Stimulated activated CD4-positive, alpha-beta T cell treated with anti-CD3 and anti-CD28 coated beads, Interleukin-1b, Interleukin-23, amount 100 ng/mL, for 48 hours (primary cell): ENCODE results near the gene CUL1.

Experiments
- DNase-seq: peaks from one replicate; pipeline ENCODE4 v3.0.0-alpha.2; 2020

The CUL1 gene

DNA sequence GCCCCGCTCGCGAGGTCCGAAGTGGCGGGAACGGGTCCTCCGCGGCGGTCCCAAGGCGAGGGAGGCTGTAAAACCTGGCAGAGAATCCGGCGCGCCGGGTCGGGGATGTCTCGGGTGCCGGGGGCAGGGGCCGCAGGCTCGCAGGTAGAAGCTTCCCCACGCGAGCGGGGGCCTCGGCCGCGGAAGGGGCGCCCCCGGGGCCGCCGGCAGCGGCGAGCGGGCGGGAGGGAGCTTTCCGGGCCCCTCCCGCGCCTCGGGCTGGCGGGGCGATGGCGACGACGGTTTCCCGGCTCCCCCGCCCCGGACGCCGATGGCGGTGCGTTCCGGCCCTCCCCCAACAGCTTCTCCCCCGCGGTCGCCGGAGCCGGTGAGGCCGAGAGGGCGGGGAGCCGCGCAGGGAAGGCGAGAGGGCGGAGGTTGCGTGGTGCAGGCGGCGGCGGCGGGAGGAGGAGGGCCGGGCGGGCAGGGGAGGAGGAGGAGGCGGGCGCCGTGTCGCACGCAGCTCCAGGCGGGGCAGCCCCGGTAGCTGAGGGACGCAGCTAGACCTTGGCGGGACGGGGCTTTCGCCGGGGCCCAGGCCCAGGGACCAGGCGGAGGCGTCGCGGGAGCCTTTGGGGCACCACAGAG, at the start of gene CUL1:
CUL1 (plus strand) TSS at position 507 of the 627 bp plus-strand sequence. CDS start 31,220 bp downstream, outside the sequence.
- DNase-seq, result peak; percentile 84

DNA sequence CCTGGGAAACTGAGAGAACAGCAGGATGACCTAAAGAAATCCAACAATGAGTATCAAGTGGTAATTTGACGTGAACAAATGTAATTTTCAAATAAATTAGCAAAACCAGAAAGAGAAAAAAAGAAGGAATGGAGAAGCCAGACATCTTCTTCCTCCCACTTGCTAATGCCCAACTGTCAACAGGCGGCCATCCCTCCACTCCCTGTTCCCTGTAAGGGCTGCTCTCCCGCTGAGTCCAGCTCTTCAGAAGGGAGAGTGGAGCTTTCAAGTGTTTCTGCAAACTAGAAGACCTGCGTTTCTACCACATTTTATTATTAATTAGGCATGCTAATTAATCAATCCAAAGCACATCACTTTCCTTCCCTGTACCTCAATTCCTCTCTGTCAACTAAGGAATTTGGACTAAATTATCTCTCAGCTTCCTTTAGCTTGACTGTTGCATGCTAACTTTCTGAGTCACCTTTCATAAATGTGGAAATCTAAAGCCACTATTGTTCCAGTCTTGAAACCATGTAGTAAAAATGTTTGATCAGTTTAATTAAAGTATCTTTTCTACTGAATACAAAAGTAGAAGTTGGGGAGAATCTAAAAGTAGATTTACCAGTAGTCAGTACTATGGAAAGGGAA, 48.4 kb upstream of the CUL1 start:
- no peak for DNase-seq

DNA sequence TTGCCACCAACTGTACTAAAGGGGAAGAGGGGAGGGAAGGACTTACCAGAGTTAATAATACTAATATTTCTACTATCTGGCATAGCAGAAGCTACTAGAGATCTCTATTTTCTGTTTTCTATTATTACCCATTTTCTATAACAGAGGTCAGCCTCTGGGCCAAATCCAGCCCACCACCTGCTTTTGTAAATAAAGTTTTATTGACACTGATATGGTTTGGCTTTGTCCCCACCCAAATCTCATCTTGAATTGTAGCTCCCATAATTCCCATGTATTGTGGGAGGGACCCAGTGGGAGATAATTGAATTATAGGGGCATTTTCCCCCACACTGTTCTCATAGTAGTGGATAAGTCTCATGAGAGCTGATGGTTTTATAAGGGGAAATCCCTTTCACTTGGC, 45.9 kb upstream of the CUL1 start:
- no peak for DNase-seq

DNA sequence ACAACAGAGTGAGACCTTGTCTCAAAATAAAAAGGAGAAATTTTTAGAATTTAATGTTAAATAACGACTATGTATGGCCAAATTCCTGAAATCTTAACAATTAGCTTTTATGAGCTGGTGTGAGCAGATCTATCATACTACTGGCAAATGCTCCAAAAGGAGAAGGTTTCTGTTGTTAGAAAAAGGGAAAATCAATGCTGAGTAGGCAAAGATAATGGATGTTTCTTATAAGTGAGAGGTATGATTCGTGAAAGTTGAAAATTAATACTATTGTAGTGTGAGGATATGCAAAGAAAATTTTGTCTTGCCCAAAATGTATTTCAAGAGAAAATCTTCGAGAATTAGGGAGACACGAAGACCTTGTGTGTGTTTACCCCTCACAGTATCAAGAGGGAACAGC, 40.8 kb upstream of the CUL1 start:
- DNase-seq, result no peak

DNA sequence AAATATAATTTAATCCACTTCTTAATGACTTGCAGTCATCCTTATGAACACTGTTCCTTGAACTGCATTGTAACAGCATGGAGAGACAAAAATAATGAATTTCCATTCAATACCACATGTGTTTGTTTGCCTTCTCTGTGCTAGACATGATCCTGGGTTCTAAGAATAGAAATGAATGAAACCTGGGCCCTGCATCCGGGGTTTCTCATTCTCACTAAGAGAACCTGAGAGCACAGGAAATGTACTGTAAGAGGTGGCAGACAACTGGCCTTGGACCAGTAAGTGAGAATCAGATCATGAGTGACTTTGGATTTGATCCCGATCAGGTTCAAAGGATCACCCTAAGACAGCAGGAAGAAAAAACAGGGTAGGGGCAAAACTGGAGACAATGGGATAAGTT, 37.2 kb upstream of the CUL1 start:
- no peak for DNase-seq

DNA sequence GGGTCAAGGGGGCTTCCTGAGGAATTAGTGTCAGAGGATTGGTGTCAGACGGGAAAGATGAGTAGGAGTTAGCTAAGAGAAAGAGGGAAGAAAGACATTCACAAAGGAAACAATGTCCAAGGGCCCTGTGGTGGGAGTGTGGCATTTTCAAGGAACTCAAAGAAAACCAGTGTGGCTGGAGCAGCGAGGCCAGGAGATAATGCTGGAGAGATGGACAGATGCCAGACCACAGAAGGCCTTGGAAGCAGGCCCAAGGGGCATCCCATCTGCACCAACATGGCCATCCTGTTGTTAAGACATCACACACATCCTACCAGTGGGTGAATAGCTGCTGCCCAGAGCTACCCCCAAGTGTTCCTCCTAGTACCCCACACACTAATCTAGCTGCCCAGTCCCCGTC, 36.1 kb upstream of the CUL1 start:
- DNase-seq, result no peak

DNA sequence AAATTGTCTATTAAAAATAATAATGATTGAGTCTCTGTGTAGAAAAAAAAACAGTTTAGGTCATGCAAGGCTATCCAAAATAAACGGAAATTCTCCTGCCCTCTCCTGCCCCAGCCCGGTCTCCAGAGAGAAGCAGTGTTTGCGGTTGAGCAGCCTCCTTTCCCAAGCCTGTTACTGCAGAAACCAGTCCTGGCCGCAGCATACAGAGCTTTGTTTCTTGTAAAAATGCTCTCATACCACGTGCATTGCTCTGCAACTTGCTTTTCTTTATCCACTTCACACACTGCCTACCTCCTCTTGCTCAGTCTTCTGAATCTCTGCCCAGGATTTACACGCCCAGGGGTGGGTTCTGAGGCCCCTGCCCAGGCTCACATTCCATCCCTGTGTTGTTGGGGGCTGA, 34.4 kb upstream of the CUL1 start:
- no peak for DNase-seq

DNA sequence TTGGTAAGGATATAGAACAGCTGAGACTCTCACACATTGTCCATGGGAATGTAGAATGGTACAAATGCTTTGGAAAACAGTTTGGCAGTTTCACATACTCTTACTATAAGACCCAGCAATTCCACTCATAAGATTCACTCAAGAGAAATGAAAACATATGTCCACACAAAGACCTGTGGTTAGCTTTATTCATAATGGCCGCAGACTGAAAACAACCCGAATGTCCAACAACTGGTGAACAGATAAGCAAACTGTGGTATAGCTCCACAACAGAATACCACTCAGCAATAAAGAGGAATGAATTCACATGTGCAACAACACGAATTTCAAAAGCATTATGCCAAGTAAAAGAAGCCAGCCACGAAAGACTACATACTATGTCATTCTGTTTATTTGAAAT, 33.5 kb upstream of the CUL1 start:
- DNase-seq, result no peak

DNA sequence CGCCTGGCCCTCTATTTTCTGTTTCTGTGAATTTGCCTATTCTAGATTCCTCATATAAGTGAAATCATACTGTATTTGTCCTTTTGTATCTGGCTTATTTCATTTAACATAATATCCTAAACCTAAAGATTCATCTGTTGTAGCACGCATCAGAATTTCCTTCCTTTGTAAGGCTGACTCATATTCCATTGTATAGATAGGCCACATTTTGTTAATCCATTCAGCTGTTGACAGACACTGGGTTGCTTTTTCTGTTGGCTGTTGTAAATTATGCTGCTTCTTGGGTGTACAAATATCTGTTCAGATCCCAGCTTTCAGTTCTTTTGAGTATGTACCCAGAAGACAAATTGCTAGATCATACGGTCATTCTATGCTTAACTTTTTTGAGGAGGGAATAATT, 28.8 kb upstream of the CUL1 start:
- no peak for DNase-seq

DNA sequence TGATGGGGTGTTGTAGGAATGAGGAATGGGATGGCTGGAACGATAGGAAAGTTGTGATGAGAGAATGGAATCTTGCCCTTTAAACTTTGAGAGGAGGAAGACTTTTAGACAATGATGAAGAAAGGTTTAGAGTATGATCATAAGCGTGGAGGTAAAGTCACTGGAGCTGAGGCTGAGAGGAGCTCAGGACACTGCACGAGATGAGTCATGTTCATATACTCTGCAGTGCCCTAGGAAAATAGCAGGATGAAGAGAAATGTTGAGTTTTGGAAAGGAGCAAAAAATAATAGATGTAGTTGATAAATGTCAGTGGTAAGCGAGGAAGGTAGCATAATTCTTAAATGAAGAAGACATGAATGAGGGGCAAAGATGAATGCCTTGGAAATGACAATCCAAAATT, 28.3 kb upstream of the CUL1 start:
- no peak for DNase-seq

DNA sequence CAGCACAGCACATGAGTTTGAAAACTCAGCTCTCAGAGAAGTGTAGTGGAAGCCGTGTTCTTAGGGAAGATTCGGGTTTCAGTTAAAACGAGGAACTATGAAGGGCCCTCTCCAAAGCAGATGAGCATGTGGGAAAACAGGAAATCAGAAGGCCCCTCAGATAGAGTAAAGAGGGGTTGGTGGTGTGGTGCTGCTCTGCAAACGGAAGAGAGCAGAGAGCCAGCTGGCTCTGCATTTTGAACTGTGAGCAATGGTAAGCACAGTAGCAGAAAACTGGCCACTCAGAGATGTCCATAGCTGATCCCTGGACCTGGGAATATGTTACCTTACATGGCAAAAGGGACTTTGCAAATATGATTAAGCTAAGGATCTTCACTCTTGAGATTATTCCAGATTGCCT, 27.9 kb upstream of the CUL1 start:
- DNase-seq, result no peak

DNA sequence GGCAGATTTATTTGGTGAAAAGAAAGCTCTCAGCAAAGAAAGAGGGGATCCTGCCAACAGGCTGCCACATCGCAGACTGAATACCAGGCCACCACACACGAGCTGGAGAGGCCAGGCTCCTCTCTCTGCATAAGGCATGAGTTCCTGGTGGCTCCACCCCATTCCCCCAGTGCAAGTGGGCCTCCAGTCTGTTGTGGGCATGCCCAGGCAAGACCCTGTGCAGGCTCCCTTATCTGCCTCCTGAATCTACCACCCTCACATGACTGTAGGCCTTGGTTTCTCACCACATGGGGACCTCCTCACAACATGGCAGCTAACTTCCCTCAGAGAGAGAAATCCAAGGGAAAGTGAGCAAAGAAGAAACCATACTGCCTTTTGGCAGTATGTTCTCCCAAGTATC, 26.7 kb upstream of the CUL1 start:
- no peak for DNase-seq

DNA sequence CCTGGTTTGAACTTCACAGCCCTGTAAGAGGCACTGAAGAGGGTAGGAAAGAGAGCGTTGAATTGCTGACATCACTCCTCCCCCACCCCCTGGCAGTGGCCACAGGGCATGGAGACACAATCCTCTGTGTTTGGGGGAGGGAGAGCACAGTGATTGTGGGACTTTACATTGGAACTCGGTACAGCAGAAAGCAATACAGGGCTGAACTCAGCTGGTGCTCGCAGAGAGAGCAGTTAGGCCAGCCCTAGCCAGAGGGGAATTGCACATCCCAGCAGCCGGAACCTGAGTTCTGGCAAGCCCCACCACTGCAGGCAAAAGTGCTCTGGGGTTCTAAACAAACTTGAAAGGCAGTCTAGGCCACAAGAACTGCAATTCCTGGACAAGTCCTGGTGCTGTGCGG, 24.0 kb upstream of the CUL1 start:
- DNase-seq, result no peak

DNA sequence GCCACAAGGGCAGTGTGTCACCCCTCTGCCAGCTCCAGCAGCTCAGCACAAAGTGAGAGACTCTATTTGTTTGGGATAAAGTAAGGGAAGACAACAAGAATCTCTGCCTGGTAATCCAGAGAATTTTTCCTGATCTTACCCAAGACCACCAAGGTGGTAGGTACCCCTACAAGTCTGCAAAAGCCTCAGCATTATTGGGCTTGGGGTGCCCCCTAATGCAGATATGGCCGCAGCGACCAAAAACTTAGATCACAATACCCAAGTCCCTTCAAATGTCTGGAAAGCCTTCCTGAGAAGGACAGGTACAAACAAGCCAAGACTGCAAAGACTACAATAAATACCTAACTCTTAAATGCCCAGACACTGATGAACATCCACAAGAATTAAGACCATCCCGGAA, 22.4 kb upstream of the CUL1 start:
- DNase-seq, result no peak

DNA sequence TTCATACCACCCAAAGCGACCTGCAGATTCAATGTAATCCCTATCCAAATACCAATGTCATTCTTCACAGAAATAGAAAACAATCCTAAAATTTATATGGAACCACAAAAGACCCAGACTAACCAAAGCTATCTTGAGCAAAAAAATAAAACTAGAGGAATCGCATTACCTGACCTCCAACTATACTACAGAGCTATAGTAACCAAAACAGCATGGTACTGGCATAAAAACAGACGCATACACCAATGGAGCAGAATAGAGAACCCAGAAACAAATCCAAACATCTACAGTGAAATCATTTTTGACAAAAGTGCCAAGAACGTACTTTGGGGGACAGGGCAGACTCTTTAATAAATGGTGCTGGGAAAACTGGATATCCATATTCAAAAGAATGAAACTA, 16.9 kb upstream of the CUL1 start:
- DNase-seq, result no peak

DNA sequence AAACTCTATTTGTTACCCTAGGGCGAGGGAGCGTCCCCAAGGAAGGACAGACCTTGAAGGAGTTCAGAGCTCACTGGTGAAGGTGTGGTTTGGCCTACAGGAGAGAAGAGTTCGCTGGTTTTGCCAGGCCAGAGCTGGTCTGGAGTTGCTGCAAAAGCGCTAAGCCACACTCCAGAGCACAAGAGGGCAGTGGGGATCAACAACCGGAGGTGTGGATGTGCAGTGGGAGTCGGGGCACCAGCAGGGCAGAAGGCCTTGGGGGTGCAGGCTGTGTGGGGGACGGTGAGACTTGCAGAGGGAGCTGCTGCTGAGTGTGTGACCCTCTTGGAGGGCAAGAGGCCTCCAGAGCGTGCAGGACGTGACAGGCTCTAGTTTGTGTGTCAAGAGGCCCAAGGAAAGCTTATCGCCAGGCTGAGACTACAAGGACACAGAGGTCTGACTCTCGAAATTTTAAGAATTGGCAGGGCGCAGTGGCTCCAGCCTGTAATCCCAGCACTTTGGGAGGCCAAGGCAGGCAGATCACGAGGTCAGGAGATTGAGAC, 14.3 kb upstream of the CUL1 start:
- no peak for DNase-seq

DNA sequence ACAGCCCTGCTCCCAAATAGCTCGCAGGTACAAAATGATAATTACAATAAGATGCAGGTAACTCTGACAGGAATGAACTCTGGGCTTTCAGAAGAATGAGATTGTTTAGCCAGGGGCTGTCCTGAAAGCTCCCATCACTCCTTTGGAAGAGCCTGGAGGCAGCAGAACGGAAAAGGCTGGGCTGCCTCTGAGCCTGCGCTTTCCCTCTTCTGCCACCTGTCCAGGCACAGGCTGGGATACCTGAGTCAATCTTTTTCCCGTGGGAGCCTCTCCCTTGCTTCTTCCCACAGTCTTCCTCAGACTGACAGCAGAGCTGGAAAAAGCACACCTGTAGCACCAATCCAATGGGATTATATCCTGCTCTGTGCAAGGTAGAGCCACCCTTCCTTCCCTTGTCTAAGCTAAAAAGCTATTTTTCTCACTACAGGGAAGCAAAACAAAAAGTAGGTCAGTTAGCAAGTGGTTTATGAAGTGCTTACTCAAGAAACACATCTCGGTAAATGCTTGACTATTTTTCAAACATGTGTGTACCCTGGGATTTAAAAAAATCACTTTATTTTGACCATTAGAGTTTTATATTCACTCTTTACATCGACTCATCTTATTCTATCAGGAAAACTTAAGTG, 12.3 kb upstream of the CUL1 start:
- no peak for DNase-seq

DNA sequence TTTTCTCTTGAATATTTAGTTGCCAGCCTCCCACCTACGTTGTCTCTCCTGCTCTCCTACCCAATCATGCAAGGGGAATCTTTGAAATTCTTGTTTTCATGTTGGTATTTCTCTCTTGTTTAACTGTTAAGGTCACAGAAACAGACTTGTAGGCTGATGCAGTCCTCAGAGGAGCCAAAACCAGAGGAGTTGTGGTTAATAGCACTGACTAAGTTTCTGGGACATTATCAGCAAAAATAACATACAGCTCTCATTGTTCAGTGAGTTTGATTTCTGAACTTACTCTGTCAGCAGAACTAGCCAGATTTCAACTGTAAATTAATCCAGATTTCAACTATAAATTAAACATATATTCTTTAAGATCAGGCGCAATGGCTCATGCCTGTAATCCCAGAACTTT, 11.1 kb upstream of the CUL1 start:
- no peak for DNase-seq

DNA sequence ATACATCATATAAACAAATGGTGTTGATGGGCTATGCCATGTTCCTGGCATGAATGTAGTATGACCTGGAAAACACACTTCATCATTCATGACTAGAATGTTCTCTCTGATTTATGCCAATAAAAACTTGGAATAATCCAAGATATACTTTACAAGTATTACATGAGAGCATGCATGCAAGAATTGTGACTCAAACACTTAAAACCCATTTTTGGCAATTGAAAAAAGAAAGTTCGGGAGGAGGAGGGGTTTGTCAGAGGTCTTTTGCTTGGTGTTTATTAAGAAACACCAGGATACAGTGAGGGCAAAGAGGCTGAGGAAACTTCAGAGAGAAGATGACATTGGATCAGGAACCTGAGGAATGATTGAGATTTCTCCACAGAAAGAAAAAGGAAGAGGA, 10.2 kb upstream of the CUL1 start:
- DNase-seq, result no peak

DNA sequence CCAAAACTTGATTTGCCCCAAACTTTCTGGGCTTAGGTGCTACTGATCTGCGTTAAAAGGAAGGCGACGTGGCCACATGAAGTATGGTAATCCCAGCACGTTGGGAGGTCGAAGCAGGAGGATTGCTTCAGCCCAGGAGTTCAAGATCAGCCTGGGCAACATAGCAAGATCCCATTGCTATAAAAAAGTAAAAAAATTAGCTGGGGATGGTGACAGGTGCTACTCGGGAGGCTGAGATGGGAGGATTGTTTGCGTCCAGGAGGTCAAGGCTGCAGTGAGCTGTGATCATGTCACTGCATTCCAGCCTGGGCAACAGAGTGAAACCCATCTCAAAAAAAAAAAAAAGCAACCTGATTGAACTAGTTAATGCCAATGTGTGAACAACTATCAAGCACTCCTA, 5.1 kb upstream of the CUL1 start:
- DNase-seq, result no peak

DNA sequence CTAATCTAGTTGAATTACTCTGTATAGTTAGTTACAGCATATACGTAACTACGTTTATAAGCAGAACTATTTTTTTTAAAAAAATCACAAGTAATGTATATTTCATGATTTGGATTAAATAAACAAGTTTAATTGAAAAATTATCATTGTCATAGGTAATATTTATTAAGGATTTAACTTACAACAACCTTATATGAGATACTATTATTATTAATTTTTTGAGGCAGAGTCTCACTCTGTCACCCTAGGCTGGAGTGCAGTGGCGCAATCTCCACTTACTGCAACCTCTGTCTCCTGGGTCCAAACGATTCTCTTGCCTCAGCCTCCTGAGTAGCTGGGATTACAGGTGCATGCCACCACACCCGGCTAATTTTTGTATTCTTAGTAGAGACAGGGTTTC, 4.1 kb upstream of the CUL1 start:
- DNase-seq, result no peak

DNA sequence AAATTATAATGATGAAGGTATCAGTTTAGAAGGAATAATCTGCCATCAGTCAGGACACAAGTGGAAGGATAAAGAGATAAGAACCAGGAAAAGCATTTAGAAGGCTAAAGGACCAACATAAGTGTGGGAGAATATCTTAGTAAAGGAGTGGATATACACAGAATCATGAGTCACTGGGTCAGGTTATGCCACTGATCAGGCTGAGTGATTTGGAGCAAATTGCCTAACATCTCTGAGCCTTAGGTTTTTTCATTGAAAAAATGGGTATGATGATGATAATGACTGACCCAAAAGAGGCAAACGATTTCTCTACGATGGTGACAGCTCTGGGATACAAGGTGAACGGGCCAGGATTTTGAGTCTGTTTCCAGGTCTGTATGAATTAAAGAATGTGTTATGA, 2.8 kb upstream of the CUL1 start:
- DNase-seq, result peak; percentile 17

DNA sequence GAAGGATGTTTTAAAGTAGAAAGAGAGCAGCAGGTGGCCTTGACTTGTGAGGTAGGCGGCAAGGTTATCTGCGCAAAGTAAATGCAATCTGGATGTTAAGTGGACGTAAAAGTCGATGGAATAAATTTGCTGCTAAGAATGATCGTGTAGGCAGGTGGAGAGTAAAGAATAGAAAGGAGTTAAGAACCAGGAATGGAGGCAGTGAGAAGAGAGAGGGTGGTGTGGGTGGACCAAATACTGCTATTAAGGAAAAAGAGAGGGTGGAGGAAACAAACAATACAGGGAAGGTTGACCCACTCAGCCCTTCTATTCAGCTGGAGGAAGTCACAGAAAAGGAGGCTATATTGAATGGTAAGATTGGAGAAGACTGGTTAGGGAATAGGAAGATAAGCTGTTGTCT, 1.9 kb upstream of the CUL1 start:
- DNase-seq, result no peak

DNA sequence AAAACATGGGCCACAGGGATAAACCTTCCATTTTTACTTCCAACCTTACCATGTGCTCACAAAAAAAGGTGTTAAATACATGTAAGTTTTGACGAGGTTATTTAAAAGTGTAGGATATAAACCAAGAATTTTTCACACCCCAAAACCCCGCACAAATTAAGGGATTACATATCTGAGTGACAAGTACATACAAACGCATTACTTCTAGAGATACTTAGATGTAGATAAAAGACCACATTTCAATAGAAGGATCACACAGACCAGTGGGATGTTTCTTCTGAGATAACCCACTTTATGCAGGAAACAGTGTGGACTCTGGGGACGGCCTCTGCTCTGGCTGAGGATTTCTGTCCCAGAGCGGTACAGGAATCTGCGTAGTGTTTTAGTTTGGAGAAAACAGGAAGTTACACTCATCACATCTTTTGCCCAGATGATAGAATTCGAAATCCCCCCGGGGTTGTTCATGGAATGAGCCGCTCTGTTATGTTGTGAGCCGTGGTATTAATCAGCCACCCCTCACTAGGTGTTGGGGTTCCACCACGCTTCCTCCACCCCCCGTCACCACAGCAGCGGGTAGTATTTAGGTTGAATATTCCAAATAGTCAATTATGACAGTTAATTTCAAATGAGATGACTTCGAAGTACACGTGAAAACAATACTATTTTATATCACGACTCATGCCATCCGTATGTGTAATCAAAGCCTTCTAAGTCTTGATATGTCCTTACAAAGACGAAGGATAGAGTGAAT, 1.3 kb upstream of the CUL1 start:
- DNase-seq, result peak; percentile 84
